ENCODE results near the gene EHHADH. TPM values are rescaled to one million over a fixed set of nuclear protein-coding genes. Genes with fewer than 3 reads are reported as not detected.

The EHHADH gene
- total and polyA plus RNA-seq, 9 of the 15 experiments (the other 6 are each of a cell fraction or from before 2014, with no cell fraction given): 3.6 to 6.4 (median 5.4) TPM

- H4K20me1 ChIP-seq (replicated peaks; ENCODE audit: control insufficient read depth, insufficient read depth, low read length): 0 out of 2 replicates have a peak, but pooled peaks cover 3% of the 10 kb centered on the region
- DNase-seq (ENCODE audit: extremely low read depth in 1 of 4, low spot score in 3 of 4) (no peak), ATAC-seq (no peak), FAIRE-seq (no peak)
- no peaks in the 10 kb centered on the region for H3K36me3 ChIP-seq (ENCODE audit: control insufficient read depth, insufficient read depth, low read length)
- H3K9me1 ChIP-seq (ENCODE audit: control insufficient read depth, insufficient read depth, low read length): no peaks in the 10 kb centered on the region
- in situ Hi-C loops (cut with MboI) (loop anchor here (10.0 kb wide), 1 partner anchor 323 kb away; no protein-coding TSS in a partner anchor), intact Hi-C loops (cut with micrococcal nuclease) (no loop called here)
- BruUV-seq (replicated peaks): no TSS peak
- no peaks in the 10 kb centered on the region for H3K79me2 ChIP-seq (ENCODE audit: control insufficient read depth, insufficient read depth, low read length)
- CTCF ChIA-PET (ENCODE audit: low intra/inter-chr PET ratio): no interaction called here
- H3K4me2 ChIP-seq (ENCODE audit: insufficient read depth, low read length): no peak overlapping the region
- H3K9me3 ChIP-seq (replicated peaks; ENCODE audit: control insufficient read depth, insufficient read depth, low read depth, low read length): no peaks in the 10 kb centered on the region
- H3K27me3 ChIP-seq (ENCODE audit: control insufficient read depth in 2 of 2, insufficient read depth in 2 of 2, low read length in 2 of 2): peaks cover 6 to 14% of the 10 kb centered on the region in 2 experiments; a peak in 3 of 5 replicates
- whole genome bisulfite sequencing (ENCODE audit: insufficient coverage, low coverage, missing lambda C conversion rate): 0% methylated on average over 2 of the region's 2 CpGs
- H3K27ac ChIP-seq (ENCODE audit: extremely low read depth, low read depth, low read length): no peak overlapping the region
- POLR2A ChIA-PET: interaction anchor here (0.9 to 1.4 kb wide), 3 partner anchors 9 to 19 kb away, joined by 3 to 4 read pairs (median 3); no protein-coding TSS in a partner anchor
- no peak for TF ChIP-seq BRF1 (IDR thresholded peaks at IDR 0.05; ENCODE audit: borderline replicate concordance, extremely low read depth, insufficient read length)
- peak; percentile 44 for TF ChIP-seq TFE3 (CRISPR knock-in tag; IDR thresholded peaks at IDR 0.05)
- no peak for TF ChIP-seq ETS2 (tag; IDR thresholded peaks at IDR 0.05; ENCODE audit: borderline replicate concordance, poor library complexity, severe bottlenecking)
- H3K4me1 ChIP-seq (replicated peaks in 1 of 2; ENCODE audit: control insufficient read depth in 2 of 2, insufficient read depth in 2 of 2, low read length in 2 of 2): no peaks in the 10 kb centered on the region
- no peak overlapping the region for H2AFZ ChIP-seq (ENCODE audit: low read depth, low read length)
- H3K9ac ChIP-seq (ENCODE audit: insufficient read depth in 1 of 2, low read depth in 2 of 2, low read length in 2 of 2): no peak overlapping the region
- no peak overlapping the region for H3K4me3 ChIP-seq
Measured at GRCh38 chr3:185187391-185187790, 66.5 kb downstream of the EHHADH start.

All from K562 (cell line).